ENCODE results near the gene TMEM150C.
"Not testable (repeated sequence)": the region's sequence is repeated elsewhere in the genome, so short reads cannot be mapped to it uniquely, and the experiment has no call there.

The TMEM150C gene

DNA sequence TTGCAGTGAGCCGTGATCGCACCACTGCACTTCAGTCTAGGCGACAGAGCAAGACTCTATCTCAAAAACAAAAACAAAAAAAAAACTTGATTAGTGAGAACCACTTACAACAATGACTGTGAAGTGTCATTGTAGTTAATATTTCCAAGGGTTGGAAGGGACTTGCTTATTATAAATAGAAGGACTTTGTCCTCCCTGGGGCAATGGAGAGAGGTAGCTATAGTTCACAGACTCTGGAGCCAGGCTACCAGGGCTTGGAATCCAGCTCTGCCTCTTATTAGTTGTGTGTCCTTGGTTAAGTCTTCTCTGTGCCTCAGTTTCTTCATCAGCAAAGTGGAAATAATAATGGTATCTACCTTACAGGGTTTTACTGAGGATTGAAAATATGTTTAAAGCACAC is 51.6 kb downstream of the TMEM150C start:
- no peak for DNase-seq

DNA sequence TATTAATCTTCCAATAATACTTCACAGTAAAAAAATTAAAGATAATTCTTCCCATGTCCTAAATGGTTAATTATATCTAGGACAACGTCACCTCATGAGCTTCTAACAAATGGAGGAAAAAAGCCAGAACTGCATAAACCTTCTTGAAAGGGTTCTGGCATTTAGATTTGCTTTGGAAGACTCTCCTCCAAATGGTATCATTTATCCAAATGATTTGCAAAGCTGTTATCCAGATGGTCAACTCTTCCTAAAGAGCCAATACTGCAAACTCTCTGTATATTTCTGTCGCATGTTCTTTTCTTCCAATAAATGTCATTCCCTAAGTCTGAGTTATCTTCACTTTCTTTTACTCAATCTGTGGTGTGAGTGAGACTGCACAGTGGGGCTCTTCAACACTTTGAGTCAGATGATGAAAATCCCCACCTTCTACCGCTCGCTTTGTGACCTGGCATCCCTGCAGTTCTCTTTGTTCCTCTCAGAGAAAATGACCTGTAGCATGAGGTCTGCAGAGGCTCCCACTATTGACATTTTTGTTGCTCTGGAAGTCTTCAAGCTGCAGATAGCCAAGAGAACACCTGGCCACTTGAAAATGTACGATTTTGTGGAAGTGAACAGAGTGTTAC is 52.9 kb downstream of the TMEM150C start:
- no peak for DNase-seq

DNA sequence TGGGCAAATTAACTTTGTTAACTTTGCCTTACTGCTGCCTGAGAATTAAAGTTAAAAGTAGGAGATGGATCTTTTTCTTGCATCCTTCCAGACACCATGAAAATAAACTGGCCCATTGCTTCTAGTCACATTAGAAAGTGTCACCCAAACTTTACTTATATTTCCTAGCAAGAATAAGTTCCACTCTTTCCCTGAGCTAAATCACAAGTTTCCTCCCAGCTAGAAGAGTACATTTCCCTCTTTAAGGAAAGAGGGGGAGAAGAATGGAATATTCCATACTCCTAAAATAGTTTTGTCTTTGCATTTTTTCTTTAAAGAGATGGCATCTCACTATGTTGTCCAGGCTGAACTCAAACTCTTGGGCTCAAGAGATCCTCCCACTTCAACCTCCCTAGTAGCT is 53.8 kb downstream of the TMEM150C start:
- DNase-seq = no peak

DNA sequence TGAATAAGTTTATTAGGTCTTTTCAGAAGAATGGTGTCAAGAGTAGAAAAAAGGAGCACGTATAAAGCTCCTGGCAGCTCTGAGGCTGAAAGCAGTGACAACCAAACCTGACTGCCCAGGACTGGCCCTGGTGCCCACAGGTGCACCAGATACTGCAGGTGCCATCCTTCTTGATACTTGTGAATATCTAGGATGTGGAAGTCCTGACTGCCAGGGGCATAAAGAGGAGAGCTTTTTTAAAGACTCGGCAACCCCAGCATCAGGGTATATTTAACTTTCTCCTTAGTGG is 60.7 kb downstream of the TMEM150C start:
- no peak for DNase-seq

DNA sequence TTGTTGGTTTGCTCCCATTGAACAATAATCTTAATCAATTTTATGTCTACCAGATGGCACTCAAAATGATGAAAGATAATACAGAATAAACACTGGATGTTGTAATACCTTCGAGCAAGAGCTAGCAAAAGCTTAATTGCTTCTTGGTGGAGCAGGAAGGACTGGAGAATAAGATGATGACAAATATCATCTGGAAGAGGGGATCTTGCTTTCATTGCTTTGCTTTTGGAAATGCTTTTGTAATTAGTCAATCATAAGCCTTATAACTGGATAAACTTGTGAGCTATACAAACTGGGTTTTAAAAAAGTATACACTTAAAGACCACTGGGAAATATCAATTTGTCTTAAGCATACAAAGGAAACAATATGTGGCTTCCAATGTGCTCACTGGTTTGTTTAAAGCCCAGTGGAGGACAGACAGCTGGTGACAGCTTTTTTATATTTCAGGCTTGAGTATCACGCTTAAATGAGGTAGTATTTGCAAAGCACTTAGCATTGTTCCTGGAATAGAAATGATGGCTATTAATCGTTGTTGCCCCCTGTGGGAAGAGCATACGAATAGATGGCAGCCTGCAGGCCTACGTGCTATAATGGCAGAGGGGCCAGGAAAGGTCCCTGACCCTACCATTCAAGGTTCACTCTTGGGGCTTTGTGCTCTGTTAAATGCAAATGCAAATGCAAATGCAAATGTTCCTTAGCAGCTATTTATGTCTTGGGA is 61.2 kb downstream of the TMEM150C start:
- no peak for DNase-seq

DNA sequence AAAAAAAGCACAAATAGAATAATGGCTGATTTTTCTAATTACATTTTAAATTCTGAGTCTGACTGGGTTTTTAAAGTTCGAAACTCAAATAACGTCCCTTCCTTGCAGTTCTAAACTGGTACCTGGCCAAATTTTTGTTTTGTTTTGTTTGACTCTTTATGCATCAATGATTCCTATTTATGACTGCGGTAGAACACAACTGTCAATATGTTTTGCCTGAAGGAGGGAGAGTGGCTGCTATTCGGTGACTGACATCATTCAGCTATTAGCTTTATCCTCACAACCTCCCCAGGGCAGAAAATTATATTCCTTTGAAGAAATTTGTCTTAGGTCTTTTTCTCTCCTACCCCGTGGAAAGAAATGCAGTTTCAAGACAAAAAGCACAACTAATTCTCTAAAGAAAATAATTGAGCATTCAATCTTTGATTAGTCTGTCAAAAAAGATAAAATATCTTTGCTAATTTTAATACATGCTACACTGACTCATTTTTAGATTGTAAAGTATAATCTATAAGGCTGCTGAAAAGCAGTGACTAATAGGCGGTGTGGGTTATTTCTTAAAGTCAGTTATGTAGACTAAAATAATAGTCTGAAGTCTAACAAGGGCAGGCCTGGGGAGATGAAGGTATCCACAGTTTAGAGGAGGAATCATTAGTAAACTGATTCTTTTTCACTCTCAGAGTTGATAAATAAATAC is 61.9 kb downstream of the TMEM150C start:
- no peak for DNase-seq

DNA sequence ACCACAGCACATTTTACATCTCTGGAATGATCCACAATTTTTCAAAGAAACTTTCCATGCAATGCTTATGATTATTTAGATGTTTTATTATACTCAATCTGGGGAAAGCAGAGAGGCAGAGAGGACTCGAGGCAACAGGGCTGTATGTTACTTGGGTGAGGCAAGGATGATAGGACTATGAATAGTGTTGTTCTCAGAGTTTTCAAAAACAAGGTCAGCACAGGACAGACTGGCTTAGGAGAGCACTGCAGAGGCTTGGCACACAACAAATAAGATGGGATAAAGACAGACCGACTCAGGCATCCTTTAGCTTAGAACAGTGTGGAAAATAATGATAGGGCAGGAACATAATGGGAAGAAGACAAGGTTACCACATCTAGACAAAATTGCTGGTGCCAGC is 65.4 kb downstream of the TMEM150C start:
- DNase-seq = no peak

DNA sequence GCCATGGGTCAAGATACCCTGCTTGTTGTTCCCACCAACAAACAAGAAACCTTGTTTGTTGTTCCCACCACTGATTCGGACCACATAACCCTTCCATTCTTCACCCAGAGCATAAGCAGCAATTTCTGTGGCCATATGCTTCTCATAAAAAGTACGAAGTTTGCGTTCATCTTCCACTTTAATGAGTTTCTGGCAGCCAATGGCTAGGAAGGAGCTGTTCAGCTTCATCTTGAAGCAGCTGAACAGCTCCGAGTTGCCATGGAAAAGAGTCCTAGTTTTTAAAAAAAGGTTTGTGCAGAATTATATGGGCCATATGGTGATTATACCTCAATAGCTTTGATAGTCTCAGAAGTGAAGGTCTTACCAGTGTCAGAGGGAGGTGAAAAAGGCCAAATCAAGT is 66.1 kb downstream of the TMEM150C start:
- no peak for DNase-seq

DNA sequence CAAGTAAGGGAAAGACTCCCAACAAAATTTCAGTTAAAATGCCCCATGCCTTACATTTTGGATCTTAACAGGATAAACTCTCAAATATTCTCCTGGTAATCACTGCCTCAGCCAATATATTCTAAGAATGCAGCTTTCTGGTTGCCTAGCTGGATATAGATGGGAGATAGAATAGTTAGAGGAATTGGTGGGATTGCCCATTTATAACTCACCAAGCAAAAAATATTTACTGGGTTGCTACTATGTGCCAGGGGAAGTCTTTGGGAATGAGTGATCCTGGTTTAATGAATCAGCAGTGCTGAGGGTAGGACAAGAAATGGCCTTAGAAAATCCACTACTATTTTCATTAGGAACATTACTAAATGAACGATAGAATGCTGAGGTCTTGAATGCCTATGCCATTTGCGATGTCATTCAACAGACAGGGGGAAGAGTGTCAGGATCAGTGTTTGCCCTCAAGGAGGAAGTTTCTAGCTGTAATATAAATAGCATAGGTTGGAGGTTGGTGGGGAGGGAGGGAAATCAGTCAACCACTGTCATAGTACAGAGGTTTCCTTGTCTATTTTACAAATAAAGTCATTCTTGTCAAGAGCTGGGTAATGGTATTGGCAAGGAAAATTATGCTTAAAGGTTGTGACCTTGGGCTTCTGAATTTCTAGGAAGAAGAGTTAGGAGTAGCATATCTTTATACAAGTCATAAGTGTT is 67.9 kb downstream of the TMEM150C start:
- DNase-seq = no peak

DNA sequence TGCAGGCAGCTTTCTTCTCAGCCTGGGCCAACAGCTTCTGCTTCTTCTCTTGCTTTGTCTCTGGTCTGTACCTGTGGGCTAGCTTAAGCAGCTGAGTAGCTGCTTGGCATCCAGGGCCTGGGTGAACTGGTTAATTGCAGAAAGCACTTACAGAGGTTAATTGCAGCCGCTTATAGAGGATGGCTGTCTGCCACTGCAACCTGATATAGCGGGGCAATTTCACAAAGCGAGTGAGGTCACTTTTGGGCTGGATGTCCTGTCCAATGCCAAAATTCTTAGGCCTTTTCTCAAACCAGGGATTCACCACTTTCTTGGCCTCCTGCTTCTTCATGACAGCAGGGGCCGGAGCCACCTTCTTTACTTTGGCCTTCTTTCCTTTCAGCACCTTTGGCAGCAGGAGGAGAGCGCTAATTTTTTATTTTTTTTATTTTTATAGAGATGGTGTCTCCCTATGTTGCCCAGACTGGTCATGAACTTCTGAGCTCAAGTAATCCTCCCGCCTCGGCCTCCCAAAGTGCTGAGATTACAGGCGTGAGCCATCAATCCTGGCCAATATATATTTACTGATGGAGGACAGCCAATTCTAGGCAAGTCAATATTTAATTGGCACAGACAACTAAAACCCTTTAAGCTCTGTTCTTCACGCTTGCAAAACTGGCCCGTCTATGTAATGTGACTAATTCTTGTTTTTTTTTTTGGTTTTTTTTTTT is 70.4 kb downstream of the TMEM150C start:
- no peak for DNase-seq

DNA sequence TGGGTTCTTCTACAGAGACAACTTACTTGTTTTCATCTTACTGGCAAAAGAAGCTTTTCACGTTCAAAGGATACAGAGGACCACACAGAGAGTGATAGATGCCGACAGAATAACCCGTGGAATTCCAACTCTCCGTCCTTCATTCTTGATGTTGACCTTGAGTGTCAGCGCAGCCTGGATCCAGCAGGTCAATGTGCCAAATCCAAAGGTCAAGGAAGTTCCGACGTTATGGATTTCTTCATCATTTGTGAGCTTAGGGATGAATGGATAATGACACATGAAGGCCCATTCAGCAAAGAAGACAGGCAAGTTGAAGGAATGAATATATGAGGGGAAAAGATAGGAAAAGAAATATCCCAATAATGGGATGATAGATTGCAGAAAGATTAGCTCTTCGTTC is 71.8 kb downstream of the TMEM150C start:
- no peak for DNase-seq

DNA sequence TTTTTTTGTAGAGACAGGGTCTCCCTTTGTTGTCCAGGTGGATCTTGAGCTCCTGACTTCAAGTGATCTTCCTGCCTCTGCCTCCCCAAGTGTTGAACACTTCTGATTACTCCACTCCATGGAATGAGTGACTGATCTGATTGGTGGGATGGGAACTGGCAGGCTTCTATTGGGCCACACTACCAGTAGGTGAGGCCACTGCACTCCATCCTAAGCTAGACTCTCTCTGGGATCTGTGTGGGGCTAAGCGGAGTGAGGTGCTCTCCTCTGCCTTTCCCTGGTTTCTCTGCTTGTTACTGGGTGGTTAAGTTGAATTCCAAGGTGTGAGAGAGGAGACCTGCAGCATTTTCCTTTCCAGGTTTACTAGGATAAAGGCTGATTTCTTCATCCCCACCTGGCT is 72.7 kb downstream of the TMEM150C start:
- DNase-seq = no peak

DNA sequence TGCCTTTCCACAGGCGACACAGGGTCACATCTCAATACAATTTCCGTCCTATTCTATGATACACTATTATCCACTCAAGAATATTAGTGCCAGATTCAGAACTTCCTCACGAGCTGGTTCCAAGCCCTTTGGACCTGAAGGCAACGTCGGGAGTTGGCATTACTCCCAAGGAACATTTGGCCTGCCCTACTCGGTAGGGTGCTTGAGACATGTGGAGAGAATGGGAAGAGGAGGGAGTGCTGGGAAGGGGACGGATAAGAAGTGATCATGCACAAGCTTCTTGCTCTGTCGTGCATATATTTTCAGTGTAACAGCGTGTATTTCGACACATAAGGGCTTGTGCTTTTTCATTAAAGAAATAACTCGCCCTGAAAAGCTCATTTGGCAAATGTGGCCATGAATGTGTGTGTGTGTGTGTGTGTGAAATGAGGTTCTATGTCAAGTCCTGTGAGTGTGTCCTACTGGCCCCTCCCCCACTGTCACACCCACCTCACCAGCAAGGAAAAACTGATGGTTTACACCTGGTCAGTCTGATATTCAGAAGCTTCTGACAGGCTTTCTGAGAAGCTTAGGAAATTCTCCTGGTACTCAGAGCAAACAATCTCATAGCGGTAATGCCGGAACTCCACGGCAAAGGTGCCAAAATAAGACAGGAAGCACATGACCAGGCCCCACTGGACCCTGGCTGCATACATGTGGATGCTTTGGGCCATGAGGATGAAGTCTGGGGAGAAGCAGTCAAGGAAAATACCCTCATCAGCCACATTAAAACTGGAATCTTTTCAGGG is 76.6 kb downstream of the TMEM150C start:
- no peak for DNase-seq

DNA sequence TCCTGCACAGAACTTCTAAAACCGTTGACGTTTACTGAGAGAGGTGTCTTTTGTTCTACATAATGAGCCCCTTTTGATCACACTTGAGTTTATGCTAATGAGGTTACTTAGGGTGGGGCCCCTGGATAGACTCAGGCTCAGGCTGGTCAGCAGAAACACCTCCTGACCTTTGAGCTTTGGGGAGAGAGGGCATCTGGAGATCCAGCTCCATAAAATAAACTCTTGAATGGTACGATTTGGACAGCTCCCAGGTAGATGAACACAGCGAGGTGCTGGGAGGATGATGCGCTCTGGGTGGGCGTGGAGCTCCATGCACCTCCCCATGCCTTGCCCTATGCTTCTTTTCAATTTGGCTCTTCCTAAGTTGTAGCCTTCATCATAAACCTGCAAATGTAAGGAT is 79.4 kb downstream of the TMEM150C start:
- no peak for DNase-seq

DNA sequence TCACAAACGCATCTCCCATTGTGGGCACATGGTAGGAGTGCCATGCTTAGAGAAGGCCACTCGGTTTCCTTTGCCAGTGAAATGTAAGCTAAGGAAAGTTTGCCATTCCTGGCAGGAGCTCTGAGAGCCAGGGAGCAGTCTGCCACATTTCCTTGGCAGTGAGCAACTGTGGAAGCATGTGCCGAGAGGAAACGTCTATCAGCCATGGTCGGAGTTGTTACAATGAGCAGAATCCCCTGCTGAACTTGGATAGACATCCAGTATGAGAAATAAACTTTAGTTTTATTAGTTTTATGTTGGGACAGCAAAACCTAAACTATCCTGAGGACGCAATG is 80.3 kb downstream of the TMEM150C start:
- no peak for DNase-seq

DNA sequence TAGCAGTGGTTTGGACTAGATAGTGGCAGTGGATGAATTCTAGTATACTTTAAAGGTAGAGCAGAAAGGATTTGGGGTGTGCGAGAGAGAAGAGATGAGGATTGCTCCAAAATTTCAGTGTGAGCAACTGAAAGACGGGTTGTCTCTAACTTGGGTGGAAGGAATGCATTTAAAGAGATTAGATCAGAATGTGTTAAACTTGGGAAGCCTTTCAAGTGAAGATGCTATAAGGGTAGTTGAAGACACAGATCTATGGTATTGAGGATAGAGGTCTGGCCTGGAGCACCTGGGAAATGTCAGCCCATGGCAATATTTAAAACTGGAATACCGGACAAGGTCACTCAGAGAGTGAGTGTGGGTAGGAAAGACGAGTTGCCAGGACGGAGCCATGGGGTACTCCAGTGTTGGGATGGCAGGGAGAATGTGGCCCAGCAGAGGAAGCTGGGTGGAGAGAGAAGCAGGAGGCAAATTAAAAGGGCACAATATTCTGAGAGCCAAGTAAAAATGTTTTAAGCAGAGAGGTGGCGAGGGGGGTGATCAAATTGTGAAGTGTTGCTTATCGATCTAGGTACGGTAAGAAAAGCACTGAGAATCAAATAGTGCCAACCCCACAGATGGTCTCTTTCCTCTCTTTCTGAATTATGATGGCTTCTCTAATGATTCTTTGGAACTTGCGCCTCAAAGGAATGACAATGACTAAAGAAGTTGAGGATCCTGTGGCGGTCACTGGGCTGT is 80.8 kb downstream of the TMEM150C start:
- no peak for DNase-seq

DNA sequence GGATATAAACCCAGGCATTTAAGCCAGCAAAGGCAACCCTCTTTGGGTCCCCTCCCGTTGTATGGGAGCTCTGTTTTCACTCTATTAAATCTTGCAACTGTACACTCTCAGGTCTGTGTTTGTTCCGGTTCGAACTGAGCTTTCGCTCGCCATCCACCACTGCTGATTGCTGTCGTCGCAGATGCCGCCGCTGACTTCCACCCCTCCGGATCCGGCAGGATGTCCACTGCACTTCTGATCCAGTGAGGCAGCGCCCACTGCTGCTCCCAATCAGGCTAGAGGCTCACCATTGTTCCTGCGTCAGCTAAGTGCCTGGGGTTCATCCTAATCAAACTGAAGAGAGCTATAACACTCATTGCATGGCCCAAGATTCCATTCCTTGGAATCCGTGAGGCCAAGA is 82.2 kb downstream of the TMEM150C start:
- no peak for DNase-seq

DNA sequence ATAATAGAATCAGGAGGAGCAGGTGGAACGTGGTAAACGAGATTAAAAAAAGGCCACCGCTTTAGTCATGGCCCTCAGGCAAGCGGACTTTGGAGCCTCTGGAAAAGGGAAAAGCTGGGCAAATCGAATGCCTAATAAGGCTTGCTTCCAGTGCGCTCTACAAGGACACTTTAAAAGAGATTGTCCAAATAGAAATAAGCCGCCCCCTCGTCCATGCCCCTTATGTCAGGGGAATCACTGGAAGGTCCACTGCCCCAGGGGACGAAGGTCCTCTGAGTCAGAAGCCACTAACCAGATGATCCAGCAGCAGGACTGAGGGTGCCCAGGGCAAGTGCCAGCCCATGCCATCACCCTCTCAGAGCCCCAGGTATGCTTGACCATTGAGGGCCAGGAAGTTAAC is 84.3 kb downstream of the TMEM150C start:
- DNase-seq = not testable (repeated sequence)

DNA sequence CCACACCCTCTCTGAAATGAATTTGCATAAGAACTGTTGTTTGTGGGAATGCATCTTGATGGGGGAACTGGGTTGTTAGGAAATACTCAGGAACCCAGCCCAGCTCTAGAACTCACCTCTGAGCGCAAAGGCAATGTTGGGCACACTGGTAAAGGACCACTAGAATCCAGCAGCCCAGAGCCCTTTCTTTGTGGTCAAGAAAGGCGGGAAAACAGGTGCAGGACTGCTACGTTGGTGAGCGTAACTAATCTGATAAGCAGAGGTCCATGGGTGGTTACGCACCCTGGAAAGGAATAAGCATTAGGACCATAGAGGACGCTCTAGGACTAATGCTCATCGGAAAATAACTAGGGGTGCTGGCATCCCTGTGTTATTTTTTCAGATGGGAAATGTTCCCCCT is 85.9 kb downstream of the TMEM150C start:
- DNase-seq = not testable (repeated sequence)

DNA sequence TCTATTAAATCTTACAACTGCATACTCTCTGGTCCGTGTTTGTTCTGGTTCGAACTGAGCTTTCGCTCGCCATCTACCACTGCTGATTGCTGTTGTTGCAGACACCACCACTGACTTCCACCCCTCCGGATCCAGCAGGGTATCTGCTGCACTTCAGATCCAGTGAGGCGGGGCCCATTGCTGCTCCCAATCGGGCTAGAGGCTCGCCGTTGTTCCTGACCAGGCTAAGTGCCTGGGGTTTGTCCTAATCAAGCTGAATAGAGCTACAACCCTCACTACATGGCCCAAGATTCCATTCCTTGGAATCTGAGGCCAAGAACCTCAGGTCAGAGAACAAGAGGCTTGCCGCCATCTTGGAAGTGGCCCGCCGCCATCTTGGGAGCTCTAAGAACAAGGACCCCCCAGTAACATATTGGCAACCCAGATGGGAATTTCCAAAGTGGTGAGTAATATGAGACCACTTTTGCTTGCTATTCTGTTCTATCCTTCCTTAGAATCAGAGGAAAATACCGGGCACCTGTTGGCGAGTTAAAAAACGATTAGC is 88.1 kb downstream of the TMEM150C start:
- DNase-seq = no peak

DNA sequence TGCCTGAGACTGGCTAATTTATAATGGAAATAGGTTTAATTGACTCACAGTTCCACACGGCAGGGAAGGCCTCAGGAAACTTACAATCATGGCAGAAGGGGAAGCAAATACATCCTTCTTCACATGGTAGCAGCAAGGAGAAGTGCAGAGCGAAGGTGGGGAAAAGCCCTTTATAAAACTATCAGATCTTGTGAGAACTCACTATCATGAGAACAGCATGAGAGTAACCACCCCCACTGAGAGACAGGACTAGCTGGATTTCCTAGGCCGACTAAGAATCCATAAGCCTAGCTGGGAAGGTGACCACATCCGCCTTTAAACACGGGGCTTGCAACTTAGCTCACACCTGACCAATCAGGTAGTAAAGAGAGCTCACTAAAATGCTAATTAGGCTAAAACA is 88.7 kb downstream of the TMEM150C start:
- not testable (repeated sequence) for DNase-seq
